ENCODE results near the gene TRPV4.
A peak's percentile ranks its signal among the peaks of the same experiment; 100 is the strongest.
"Not testable (repeated sequence)": the region's sequence is repeated elsewhere in the genome, so short reads cannot be mapped to it uniquely, and the experiment has no call there.

TRPV4 gene

GRCh38 chr12:109860977-109861376, 27.8 kb upstream of the TRPV4 start:
- DNase-seq (ENCODE audit: low read depth in 3 of 3) = no peak

- no peak for DNase-seq (ENCODE audit: low read depth in 3 of 3)
Observed at GRCh38 chr12:109858764-109859163, 25.6 kb upstream of the TRPV4 start.

GRCh38 chr12:109857715-109858114, 24.5 kb upstream of the TRPV4 start:
- no peak for DNase-seq (ENCODE audit: low read depth in 3 of 3)

GRCh38 chr12:109855377-109855776, 22.2 kb upstream of the TRPV4 start:
- no peak for DNase-seq (ENCODE audit: low read depth in 3 of 3)

- DNase-seq (ENCODE audit: low read depth in 3 of 3) = not testable (repeated sequence)
Observed at GRCh38 chr12:109850518-109850917, 17.3 kb upstream of the TRPV4 start.

GRCh38 chr12:109847142-109847735, 14.0 kb upstream of the TRPV4 start:
- no peak for DNase-seq (ENCODE audit: low read depth in 3 of 3)

GRCh38 chr12:109845824-109846205, 12.6 kb upstream of the TRPV4 start:
- DNase-seq (ENCODE audit: low read depth in 3 of 3) = no peak

GRCh38 chr12:109844983-109845823, 12.0 kb upstream of the TRPV4 start:
- DNase-seq (ENCODE audit: low read depth in 3 of 3) = peak; percentile 72 to 85 (median 78)

GRCh38 chr12:109844091-109844490, 10.9 kb upstream of the TRPV4 start:
- DNase-seq (ENCODE audit: low read depth in 3 of 3) = no peak

DNA sequence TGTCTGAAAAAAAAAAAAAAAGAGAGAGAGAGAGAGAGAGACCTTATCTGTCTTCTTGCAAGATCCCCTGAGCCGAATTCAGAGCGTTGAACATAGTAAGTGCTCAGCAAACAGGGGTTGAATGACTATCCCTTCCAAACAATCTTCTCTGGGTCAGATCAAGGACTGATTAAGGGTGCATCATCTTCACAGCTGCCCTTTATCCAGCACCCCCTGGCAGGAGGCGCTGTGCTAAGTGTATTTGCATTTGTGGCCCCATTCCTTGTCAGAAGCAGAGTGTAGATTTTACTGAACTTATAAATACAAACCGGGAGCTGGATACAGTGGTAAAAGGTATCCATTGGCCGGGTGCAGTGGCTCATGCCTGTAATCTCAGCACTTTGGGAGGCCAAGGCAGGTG, 8.8 kb upstream of the TRPV4 start:
- no peak for DNase-seq (ENCODE audit: low read depth in 3 of 3)

- DNase-seq (ENCODE audit: low read depth in 3 of 3) = no peak
Observed at GRCh38 chr12:109841356-109841755, 8.2 kb upstream of the TRPV4 start.

DNA sequence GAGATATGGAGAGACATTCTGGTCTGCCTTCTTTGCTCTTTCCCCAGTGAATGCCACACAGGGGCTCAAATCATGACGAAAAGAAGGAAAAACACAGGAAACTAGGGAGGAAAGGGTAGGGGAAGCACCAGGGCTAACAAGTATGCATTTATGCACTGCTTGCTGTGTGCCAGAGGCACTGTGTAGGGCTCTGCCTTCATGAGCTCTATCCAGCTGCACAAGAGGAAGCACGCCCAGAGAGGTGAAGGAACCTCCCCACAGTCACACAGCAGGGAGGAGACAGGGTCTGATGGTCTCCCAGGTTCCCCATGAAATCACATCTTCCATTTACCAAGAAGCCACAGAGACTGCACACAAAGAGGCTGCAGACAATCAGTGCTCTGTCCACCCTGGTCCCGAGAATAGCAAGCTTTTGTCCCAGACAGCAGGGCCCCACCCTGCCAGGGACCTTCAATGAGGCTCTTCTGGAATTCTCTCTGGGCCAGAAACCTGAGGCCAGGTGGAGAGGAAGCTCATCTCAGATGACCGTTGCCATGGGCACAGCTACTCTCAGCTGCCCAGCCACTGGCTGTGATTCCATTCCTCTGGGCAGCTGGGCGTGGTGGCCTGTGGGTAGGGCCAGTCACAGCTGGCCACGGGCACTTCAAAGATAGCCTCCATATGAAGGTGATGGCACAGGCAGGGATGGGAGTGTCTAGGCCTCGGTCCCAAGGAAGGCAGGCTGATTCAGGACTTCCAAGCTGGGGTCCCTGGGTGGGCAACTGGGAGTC, 7.3 kb upstream of the TRPV4 start:
- DNase-seq (ENCODE audit: low read depth in 3 of 3) = no peak

GRCh38 chr12:109839444-109839843, 6.2 kb upstream of the TRPV4 start:
- no peak for DNase-seq (ENCODE audit: low read depth in 3 of 3)

DNA sequence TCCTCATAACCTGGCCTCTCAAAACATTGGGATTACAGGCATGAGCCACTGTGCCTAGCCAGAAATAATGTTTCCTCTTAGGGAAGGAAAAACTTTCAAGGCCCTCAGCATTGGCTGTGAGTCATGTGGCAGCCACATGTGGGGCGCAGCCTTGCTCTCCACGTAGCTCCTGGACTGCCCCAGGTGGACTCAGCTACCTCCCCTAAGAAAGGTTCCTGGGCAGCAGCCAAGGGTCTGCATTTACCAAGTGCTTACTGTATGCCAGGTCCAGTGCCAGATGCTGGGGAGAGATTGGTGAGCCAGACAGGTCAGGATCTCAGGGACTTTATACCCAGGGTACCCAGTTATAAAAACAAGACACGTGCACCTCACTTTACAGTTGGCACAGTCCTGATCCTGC, 3.7 kb upstream of the TRPV4 start:
- DNase-seq (ENCODE audit: low read depth in 3 of 3) = no peak

DNA sequence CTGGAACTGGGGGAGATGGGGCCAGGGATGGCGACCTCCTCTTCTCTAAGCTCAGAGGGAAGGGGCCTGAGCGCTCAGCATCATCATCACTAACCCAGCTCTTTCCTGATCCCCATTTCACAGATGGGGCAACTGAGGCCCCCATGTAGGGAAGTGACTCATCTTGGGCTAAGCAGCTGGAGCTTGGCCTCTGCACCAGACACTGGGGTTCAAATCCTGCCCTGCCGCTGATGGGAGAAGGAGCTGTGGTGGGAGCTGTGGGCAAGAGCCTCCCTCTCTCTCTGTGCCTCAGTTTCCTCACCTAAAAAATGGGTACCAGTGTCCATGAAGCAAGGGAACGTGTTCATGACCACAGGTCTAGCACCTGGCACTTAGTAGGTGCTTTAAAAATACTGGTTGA, 2.6 kb upstream of the TRPV4 start:
- DNase-seq (ENCODE audit: low read depth in 3 of 3) = no peak

DNA sequence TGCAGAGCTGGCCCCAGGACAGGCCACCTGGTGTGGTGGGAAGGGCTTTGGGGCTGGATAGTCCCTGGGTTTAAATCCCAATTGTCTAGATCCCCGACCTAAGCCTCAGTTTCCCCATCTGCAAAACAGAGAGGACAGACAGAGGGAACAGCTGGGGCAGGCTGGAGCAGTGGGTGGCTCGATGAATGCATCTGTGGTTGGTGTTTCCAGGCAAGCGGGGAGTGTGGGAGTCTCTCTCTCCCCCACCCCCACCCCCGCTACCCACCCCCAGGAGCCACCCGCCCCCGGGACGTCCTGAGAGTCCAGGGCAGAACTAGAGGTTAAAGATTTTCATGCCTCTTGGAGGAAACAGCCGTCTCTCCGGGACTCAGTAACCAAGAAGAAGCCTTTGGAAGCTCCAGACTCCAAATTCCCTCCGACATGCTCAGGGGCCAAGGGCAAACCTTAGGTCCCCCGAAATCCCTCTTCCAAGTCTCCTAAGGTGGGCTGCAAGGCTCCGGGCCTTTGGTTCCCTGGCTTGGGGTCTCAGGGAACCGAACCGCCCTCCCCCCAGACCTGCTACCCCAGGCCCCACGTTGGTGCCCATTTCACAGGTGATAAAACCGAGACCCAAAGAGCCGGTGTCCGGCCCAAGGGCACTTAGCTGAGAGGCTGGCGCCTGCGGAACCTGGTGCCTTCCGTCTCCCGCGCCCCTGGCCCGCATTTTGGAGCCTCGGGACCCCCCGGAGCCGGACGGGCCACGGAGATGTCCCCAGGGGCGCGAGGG, 474 bp downstream of the TRPV4 start:
- DNase-seq (ENCODE audit: low read depth in 3 of 3) = no peak

GRCh38 chr12:109831929-109832328, 1.3 kb downstream of the TRPV4 start:
- DNase-seq (ENCODE audit: low read depth in 3 of 3) = no peak

- DNase-seq (ENCODE audit: low read depth in 3 of 3) = no peak
Observed at GRCh38 chr12:109831365-109831764, 1.8 kb downstream of the TRPV4 start.

- DNase-seq (ENCODE audit: low read depth in 3 of 3) = no peak
Observed at GRCh38 chr12:109830718-109831117, 2.5 kb downstream of the TRPV4 start.

- DNase-seq (ENCODE audit: low read depth in 3 of 3) = no peak
Observed at GRCh38 chr12:109830267-109830666, 2.9 kb downstream of the TRPV4 start.

DNA sequence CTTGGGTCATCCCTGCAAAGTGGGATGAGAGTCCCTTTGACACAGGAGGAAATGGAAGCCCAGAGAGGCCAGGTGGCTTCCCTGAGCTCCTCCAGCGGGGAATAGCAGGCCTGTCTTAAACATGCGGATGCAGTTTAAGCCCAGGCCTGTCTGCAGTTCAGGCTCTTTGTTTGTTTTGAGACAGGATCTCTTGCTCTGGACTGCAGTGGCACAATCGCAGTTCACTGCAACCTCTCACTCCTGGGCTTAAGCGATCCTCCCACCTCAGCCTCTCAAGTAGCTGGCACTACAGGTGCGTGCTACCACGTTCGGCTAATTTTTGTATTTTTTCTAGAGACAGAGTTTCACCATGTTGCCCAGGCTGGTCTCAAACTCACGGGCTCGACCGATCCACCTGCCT, 3.5 kb downstream of the TRPV4 start:
- DNase-seq (ENCODE audit: low read depth in 3 of 3) = no peak
